Pancreas (tissue), 10 donors: ENCODE data around the gene MACROH2A1. TPM values are rescaled to one million over a fixed set of nuclear protein-coding genes. Genes with fewer than 3 reads are reported as not detected.
A peak's percentile ranks its signal among the peaks of the same experiment; 100 is the strongest.

Experiments
- ATAC-seq, 4 donors: fragments of 200-7000 bp; cut with Tn5 transposase; one replicate each; pipeline versions ENCODE4 v1.8.0 to v1.9.1; 2020; ENCODE audit warnings: mild to moderate bottlenecking in 4 of 4, moderate library complexity in 4 of 4
- DNase-seq, 6 donors: peaks; one replicate each; pipeline ENCODE4 v3.0.0-alpha.2; 2020
- FAIRE-seq: peaks from 2 replicates; lab custom pipeline; 2012; peaks lifted over from hg19 to GRCh38; lab: Jason Lieb, UNC
- H3K27ac ChIP-seq, 4 donors: fragments of 200-600 bp; sonication (generic); 1 replicate in 3 of 4; 2 replicates in 1 of 4; pipeline versions ENCODE4 v1.5.0 to v1.8.0; 2020
- H3K27me3 ChIP-seq, 4 donors: fragments of 200-600 bp; one replicate each; pipeline ENCODE4 v1.8.0; 2021
- H3K36me3 ChIP-seq, 3 donors: fragments of 200-600 bp; sonication (generic) in 1 of 3; one replicate each; pipeline versions ENCODE4 v1.5.0 to v1.8.0; 2020 to 2021
- H3K4me1 ChIP-seq, 3 donors: fragments of 200-600 bp; one replicate each; pipeline ENCODE4 v1.8.0; 2021
- H3K4me3 ChIP-seq, 4 donors: fragments of 200-600 bp; sonication (generic) in 2 of 4; one replicate each; pipeline versions ENCODE4 v1.5.0 to v1.8.0; 2020 to 2021
- H3K9me3 ChIP-seq, 4 donors: fragments of 200-600 bp; one replicate each; pipeline ENCODE4 v1.8.0; 2021
- CTCF ChIP-seq, 4 donors: fragments of 200-600 bp; sonication (generic) in 3 of 4; IDR thresholded peaks; one replicate each; pipeline versions ENCODE4 v1.5.0 to v1.8.0; 2021; ENCODE audit warnings: antibody characterized with exemption in 4 of 4
- WGBS, 2 donors: extraction: QIAGEN DNeasy Blood & Tissue Kit; methylation state at CpG; one replicate each; pipeline ENCODE4 v1.1.7; 2013; 5-methylcytosine and 5-hydroxymethylcytosine counted together
- intact Hi-C, 3 donors: fragments of 100-400 bp; cut with DNase I; formaldehyde crosslinking; loops; one replicate each; pipeline versions ENCODE4 v1.11.1 to v1.14.2; 2022
- polyA plus RNA-seq, 2 donors: library from polyadenylated mRNA; stranded (reverse); fragments of 200-250 nt; gene quantifications; one replicate each; pipeline ENCODE4 v1.2.3, GENCODE V29; 2013
- total RNA-seq, 6 donors: library from RNA; stranded (reverse); fragmentation: NEBNext Ultra II Directional in 4 of 6; extraction: Animal tissue kit (Norgen Biotek cat#: 25700) in 4 of 6; gene quantifications; one replicate each; pipeline versions ENCODE4 v1.2.1 to v1.2.4, GENCODE V29; 2021 to 2023
- donor health status: healthy with polysubstance abuse.
- donor health status: DM: no; HTN: no; CAD: no; lungs with moderate emphysema.
- donor health status: DM: no; HTN: no; CAD: no.
- donor health status: control.
- donor health status: control.
- donor health status: Bipolar disorder and iron deficiency.
- donor health status: DM: yes; HTN: yes; CAD: no.
- donor health status: DM: no; HTN: no; CAD: no.
- donor health status: DM: no; HTN: no; CAD: no.
- donor health status: DM: yes; HTN: yes; CAD: no.

The MACROH2A1 gene
- total and polyA plus RNA-seq, 8 donors = 25.7 to 72.1 (median 43.7) TPM

- WGBS, 2 donors = 74 to 86% methylated on average over 9 of the region's 9 CpGs
- ATAC-seq (no peak), DNase-seq (peak in 1 of 6 donors; percentile 1)
These were observed 47.2 kb upstream of the MACROH2A1 start for GRCh38 chr5:135446206-135446605.

GRCh38 chr5:135445306-135445985 lies 46.4 kb upstream of the MACROH2A1 start:
- FAIRE-seq (no peak), DNase-seq (peak in 1 of 6 donors; percentile 5), ATAC-seq (no peak)
- no peak for TF ChIP-seq CTCF (IDR thresholded peaks at IDR 0.05)
- Histone ChIP-seq H3K27me3 (no peaks in the 10 kb centered on the region), H3K36me3 (no peaks in the 10 kb centered on the region), H3K27ac (no peak overlapping the region), H3K4me3 (no peak overlapping the region), H3K4me1 (no peaks in the 10 kb centered on the region), H3K9me3 (no peaks in the 10 kb centered on the region)
- intact Hi-C loops = no loop called here
- WGBS, 2 donors = 82 to 84% methylated on average over 14 of the region's 14 CpGs

More at GRCh38 chr5:135446206-135446605, 47.2 kb upstream of the MACROH2A1 start:
- H3K27ac ChIP-seq = no peak overlapping the region
- no peak for FAIRE-seq
- no peaks in the 10 kb centered on the region for H3K9me3 ChIP-seq
- no peaks in the 10 kb centered on the region for H3K4me1 ChIP-seq
- TF ChIP-seq CTCF (IDR thresholded peaks at IDR 0.05) = no peak
- intact Hi-C loops = no loop called here
- H3K27me3 ChIP-seq = no peaks in the 10 kb centered on the region
- no peaks in the 10 kb centered on the region for H3K36me3 ChIP-seq
- no peak overlapping the region for H3K4me3 ChIP-seq

GRCh38 chr5:135444881-135445280 lies 45.9 kb upstream of the MACROH2A1 start:
- intact Hi-C loops = no loop called here
- H3K4me3 ChIP-seq = no peak overlapping the region
- FAIRE-seq = no peak
- WGBS, 2 donors = 74 to 89% methylated on average over 6 of the region's 6 CpGs
- no peak for ATAC-seq
- peak in 1 of 6 donors; percentile 2 for DNase-seq
- H3K4me1 ChIP-seq = no peaks in the 10 kb centered on the region
- no peak overlapping the region for H3K27ac ChIP-seq
- TF ChIP-seq CTCF (IDR thresholded peaks at IDR 0.05) = no peak
- no peaks in the 10 kb centered on the region for H3K27me3 ChIP-seq
- no peaks in the 10 kb centered on the region for H3K36me3 ChIP-seq
- no peaks in the 10 kb centered on the region for H3K9me3 ChIP-seq

GRCh38 chr5:135444360-135444759 lies 45.3 kb upstream of the MACROH2A1 start:
- no peak for TF ChIP-seq CTCF (IDR thresholded peaks at IDR 0.05)
- no peak overlapping the region for H3K27ac ChIP-seq
- H3K4me3 ChIP-seq = no peak overlapping the region
- no peak for ATAC-seq
- intact Hi-C loops = no loop called here
- H3K4me1 ChIP-seq = no peaks in the 10 kb centered on the region
- H3K9me3 ChIP-seq = no peaks in the 10 kb centered on the region
- WGBS, 2 donors = 81 to 89% methylated on average over 13 of the region's 13 CpGs
- no peaks in the 10 kb centered on the region for H3K27me3 ChIP-seq
- FAIRE-seq = no peak
- no peaks in the 10 kb centered on the region for H3K36me3 ChIP-seq
- DNase-seq = peak in 1 of 6 donors; percentile 2
